ENCODE data around the gene TFF1.
A peak's percentile ranks its signal among the peaks of the same experiment; 100 is the strongest.

TFF1 gene

DNA sequence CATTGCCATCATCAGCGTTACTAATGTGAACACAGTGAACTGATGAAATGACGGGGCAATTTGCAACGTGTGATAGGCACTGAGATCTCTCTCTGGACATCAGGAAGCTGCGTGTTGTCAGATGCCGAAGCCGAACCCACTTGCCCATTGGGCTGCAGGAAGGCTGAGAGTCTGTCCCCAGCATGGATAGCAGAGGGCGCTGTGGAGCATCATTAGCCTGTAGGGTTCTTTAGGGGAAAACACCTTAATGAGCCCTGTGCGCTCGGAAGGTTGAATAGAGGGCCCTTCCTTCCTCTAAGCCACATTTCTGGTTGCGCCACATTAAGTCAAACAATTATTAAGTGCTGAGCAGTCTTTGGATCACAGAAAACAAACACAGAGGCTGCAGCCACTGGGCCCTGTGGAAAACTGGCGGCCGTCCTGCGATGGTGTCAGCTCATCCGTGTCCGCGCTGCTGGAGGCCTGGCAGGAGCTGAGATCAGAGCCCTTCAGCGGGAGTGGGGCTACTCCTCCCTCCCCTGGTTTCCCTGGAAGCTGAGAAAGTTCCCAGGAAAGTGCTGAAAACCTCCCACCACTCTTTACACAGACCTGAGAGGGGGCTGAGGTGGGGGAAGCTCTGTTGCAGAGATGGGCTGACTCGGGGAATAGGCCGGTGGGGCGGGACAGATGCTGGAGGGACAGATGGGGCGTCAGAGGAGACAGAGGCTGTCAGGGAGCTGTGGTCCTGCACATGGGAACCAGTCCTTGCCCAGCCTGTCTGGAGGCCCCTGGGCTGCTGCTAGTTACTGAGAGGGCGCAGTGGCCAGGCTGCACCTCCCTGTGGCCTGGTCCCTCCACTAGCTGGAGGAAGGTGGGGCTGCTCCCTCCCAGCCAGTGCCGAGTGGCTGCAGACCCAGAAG lies 28.3 kb downstream of the TFF1 start:
- H3K27me3 ChIP-seq (ENCODE audit: insufficient read depth, low read depth): no peaks in the 10 kb centered on the region
- no peaks in the 10 kb centered on the region for H3K4me1 ChIP-seq (ENCODE audit: low read depth, poor library complexity, severe bottlenecking)
- TF ChIP-seq, protein P1, sequence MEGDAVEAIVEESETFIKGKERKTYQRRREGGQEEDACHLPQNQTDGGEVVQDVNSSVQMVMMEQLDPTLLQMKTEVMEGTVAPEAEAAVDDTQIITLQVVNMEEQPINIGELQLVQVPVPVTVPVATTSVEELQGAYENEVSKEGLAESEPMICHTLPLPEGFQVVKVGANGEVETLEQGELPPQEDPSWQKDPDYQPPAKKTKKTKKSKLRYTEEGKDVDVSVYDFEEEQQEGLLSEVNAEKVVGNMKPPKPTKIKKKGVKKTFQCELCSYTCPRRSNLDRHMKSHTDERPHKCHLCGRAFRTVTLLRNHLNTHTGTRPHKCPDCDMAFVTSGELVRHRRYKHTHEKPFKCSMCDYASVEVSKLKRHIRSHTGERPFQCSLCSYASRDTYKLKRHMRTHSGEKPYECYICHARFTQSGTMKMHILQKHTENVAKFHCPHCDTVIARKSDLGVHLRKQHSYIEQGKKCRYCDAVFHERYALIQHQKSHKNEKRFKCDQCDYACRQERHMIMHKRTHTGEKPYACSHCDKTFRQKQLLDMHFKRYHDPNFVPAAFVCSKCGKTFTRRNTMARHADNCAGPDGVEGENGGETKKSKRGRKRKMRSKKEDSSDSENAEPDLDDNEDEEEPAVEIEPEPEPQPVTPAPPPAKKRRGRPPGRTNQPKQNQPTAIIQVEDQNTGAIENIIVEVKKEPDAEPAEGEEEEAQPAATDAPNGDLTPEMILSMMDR (conservative IDR thresholded peaks at IDR 0.05; ENCODE audit: low read depth, low read length): peak; percentile 38
- H3K4me3 ChIP-seq (IDR thresholded peaks at IDR 0.05; ENCODE audit: insufficient read depth, low read depth, low read length): no peak overlapping the region
- no peaks in the 10 kb centered on the region for H3K79me2 ChIP-seq (ENCODE audit: insufficient read depth, low read depth)
- H3K36me3 ChIP-seq (ENCODE audit: insufficient read depth): no peaks in the 10 kb centered on the region
- no peak overlapping the region for H3K4me2 ChIP-seq
- no peak overlapping the region for H2AFZ ChIP-seq (ENCODE audit: low read depth)
- H3K27ac ChIP-seq: no peak overlapping the region
- H3K9ac ChIP-seq: no peak overlapping the region
- H4K20me1 ChIP-seq (ENCODE audit: insufficient read depth): no peaks in the 10 kb centered on the region

DNA sequence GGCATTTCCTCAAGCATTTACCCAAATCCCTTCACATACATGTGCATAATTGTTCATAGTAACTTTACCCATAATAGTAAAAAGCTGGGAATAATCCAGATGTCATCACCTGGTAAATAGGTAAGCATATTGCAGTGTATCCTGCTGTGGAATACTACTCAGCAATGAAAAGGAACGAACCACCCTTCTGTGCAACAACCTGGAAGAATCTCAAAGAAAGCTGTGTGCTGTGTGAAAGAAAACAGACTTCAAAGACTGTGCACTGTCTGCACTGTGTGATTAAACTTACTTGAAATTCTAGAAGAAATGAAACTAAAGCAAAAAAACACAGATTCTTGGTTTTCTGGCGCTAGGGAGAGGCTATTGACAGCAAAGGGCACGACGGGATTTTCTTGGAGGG lies 29.1 kb downstream of the TFF1 start:
- Histone ChIP-seq H3K4me3 (IDR thresholded peaks at IDR 0.05; ENCODE audit: insufficient read depth, low read depth, low read length) (no peak overlapping the region), H3K4me1 (ENCODE audit: low read depth, poor library complexity, severe bottlenecking) (no peaks in the 10 kb centered on the region), H2AFZ (ENCODE audit: low read depth) (no peak overlapping the region), H3K36me3 (ENCODE audit: insufficient read depth) (no peaks in the 10 kb centered on the region), H4K20me1 (ENCODE audit: insufficient read depth) (no peaks in the 10 kb centered on the region), H3K4me2 (no peak overlapping the region), H3K27ac (no peak overlapping the region), H3K27me3 (ENCODE audit: insufficient read depth, low read depth) (no peaks in the 10 kb centered on the region), H3K9ac (no peak overlapping the region), H3K79me2 (ENCODE audit: insufficient read depth, low read depth) (no peaks in the 10 kb centered on the region)
- TF ChIP-seq, protein P1 (conservative IDR thresholded peaks at IDR 0.05; ENCODE audit: low read depth, low read length): no peak

DNA sequence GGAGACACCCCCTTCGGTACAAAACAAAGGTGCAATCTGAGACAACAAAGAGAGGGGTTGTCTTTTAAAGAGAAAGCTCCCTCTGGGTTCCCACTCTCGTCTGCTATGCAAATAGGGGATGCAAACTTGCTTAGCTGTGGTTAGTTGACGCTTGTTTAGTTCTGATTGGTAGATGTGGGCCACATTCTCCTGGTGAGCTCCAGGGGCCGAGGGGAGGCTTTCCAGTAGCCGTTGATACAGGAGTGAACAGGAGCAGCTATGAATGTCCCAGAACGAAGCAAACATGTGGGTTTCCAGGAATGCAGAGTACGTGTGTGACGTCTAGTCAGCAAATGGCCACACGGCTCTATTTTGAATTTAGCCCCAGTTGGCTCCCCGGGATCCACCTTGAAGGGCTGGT lies 30.3 kb downstream of the TFF1 start:
- Histone ChIP-seq H3K4me2 (no peak overlapping the region), H3K9ac (no peak overlapping the region), H3K27ac (no peak overlapping the region), H4K20me1 (ENCODE audit: insufficient read depth) (no peaks in the 10 kb centered on the region), H3K4me1 (ENCODE audit: low read depth, poor library complexity, severe bottlenecking) (no peaks in the 10 kb centered on the region), H3K79me2 (ENCODE audit: insufficient read depth, low read depth) (no peaks in the 10 kb centered on the region), H2AFZ (ENCODE audit: low read depth) (no peak overlapping the region), H3K27me3 (ENCODE audit: insufficient read depth, low read depth) (no peaks in the 10 kb centered on the region), H3K4me3 (IDR thresholded peaks at IDR 0.05; ENCODE audit: insufficient read depth, low read depth, low read length) (no peak overlapping the region), H3K36me3 (ENCODE audit: insufficient read depth) (no peaks in the 10 kb centered on the region)
- TF ChIP-seq, protein P1 (conservative IDR thresholded peaks at IDR 0.05; ENCODE audit: low read depth, low read length): no peak

DNA sequence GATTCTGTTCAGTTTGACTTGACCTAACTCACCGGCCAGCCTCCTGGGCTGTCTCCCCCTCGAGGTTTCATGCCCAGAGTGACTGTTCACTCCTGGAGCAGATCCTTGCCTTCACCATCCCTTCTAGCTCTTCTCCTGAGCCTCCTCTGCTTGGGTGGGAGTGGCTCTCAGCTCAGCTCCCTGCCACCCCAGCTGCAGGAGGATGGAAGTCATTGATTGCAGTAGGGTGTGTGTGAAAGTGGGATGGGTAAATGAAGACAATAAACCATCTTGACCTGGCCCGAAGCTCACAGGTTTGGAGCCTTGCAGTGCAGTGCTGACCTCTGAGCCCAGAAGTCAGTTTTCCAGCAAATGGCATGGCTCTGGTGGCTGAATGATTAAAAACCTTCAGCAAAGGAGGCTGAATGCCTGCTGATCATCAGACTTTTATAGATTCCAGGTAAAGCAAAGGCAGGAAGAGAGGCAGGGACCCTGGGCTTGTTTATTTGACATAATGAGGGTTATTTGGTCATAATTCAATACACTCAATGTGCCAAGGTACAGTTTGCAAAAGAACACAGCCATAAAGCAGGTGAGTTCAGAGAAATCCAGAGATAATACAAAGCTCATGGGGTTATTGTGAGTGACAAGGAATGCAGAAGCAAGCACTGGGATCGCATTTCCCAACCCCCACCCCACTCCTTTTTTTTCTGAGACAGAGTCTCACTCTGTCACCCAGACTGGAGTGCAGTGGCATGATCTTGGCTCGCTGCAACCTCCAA lies 33.6 kb downstream of the TFF1 start:
- Histone ChIP-seq H3K9ac (no peak overlapping the region), H3K27ac (no peak overlapping the region), H3K79me2 (ENCODE audit: insufficient read depth, low read depth) (no peaks in the 10 kb centered on the region), H3K27me3 (ENCODE audit: insufficient read depth, low read depth) (no peaks in the 10 kb centered on the region; the same call in 1 of the 2 replicates), H3K36me3 (ENCODE audit: insufficient read depth) (no peaks in the 10 kb centered on the region), H3K4me1 (ENCODE audit: low read depth, poor library complexity, severe bottlenecking) (no peaks in the 10 kb centered on the region), H3K4me2 (no peak overlapping the region), H3K4me3 (IDR thresholded peaks at IDR 0.05; ENCODE audit: insufficient read depth, low read depth, low read length) (no peak overlapping the region), H4K20me1 (ENCODE audit: insufficient read depth) (no peaks in the 10 kb centered on the region), H2AFZ (ENCODE audit: low read depth) (no peak overlapping the region)
- TF ChIP-seq, protein P1 (conservative IDR thresholded peaks at IDR 0.05; ENCODE audit: low read depth, low read length): no peak
